Psoas muscle (tissue), 8 donors: ENCODE results near the gene SPACA6. TPM values are rescaled to one million over a fixed set of nuclear protein-coding genes. Genes with fewer than 3 reads are reported as not detected.

Experiments used
- ATAC-seq, 4 donors: fragments of 200-7000 bp; cut with Tn5 transposase; one replicate each; pipeline ENCODE4 v1.9.1; 2020; ENCODE audit warnings: moderate library complexity in 3 of 4, mild to moderate bottlenecking in 2 of 4
- DNase-seq, 2 donors: peaks; one replicate each; pipeline ENCODE4 v3.0.0-alpha.2; 2020
- H3K27ac ChIP-seq: fragments of 200-600 bp; one replicate; pipeline ENCODE4 v1.8.0; 2022
- H3K27me3 ChIP-seq, 3 donors: fragments of 200-600 bp in 1 of 3; one replicate each; pipeline versions ENCODE4 v1.6.1 to v1.8.0; 2013 to 2022; ENCODE audit warnings: low read length in 2 of 3, mild to moderate bottlenecking in 2 of 3, moderate library complexity in 1 of 3; ENCODE audit not compliant: insufficient read depth in 3 of 3
- H3K36me3 ChIP-seq, 2 donors: fragments of 200-600 bp in 1 of 2; one replicate each; pipeline versions ENCODE4 v1.6.1 to v1.8.0; 2013 to 2022; ENCODE audit warnings: low read depth in 1 of 2, mild to moderate bottlenecking in 1 of 2, moderate library complexity in 1 of 2; ENCODE audit not compliant: insufficient read depth in 1 of 2
- H3K4me1 ChIP-seq: fragments of 200-600 bp; one replicate; pipeline ENCODE4 v1.8.0; 2022
- H3K4me3 ChIP-seq: fragments of 200-600 bp; one replicate; pipeline ENCODE4 v1.8.0; 2022; ENCODE audit warnings: mild to moderate bottlenecking
- H3K9me3 ChIP-seq: fragments of 200-600 bp; one replicate; pipeline ENCODE4 v1.8.0; 2022
- CTCF ChIP-seq: fragments of 200-600 bp; IDR thresholded peaks from one replicate; pipeline ENCODE4 v1.8.0; 2022; ENCODE audit warnings: antibody characterized with exemption
- WGBS, 3 donors: extraction: QIAGEN DNeasy Blood & Tissue Kit; methylation state at CpG; one replicate each; pipeline versions ENCODE4 v1.1.6 to v1.1.7; 2013; 5-methylcytosine and 5-hydroxymethylcytosine counted together
- intact Hi-C, 2 donors: fragments of 100-400 bp; cut with DNase I; formaldehyde crosslinking; loops; one replicate each; pipeline versions ENCODE4 v1.11.0 to v1.14.2; 2022
- polyA plus RNA-seq, 3 donors: library from polyadenylated mRNA; stranded (reverse); fragments of 200-250 nt; gene quantifications; one replicate each; pipeline ENCODE4 v1.2.3, GENCODE V29; 2013
- total RNA-seq, 4 donors: library from RNA; stranded (reverse); fragmentation: NEBNext Ultra II Directional in 2 of 4; extraction: Animal tissue kit (Norgen Biotek cat#: 25700) in 2 of 4; gene quantifications; one replicate each; pipeline versions ENCODE4 v1.2.1 to v1.2.4, GENCODE V29; 2021 to 2023
- donor health status: healthy with polysubstance abuse.
- donor health status: DM: no; HTN: no; CAD: no; lungs with moderate emphysema.
- donor health status: Bipolar disorder and iron deficiency.
- donor health status: healthy.
- donor health status: DM: yes; HTN: yes; CAD: no.
- donor health status: DM: no; HTN: no; CAD: no.
- donor health status: DM: no; HTN: no; CAD: no.
- donor health status: DM: yes; HTN: yes; CAD: no.

SPACA6 gene
- total and polyA plus RNA-seq, 7 donors, result 1.5 to 5.2 (median 3.1) TPM

- DNase-seq (no peak), ATAC-seq (no peak)
- H3K9me3 ChIP-seq, result no peaks in the 10 kb centered on the region
- peaks cover 0 to 9% (median 2%) of the 10 kb centered on the region in 3 donors for H3K27me3 ChIP-seq
- 97 to 99% (median 97%) methylated on average over 4 of the region's 4 CpGs for WGBS, 3 donors
- H3K36me3 ChIP-seq, result peaks cover 0 to 20% of the 10 kb centered on the region in 2 donors
- no peak for TF ChIP-seq CTCF
- H3K4me1 ChIP-seq, result peaks cover 6% of the 10 kb centered on the region
- intact Hi-C loops, result no loop called here
- H3K4me3 ChIP-seq, result no peak overlapping the region
- H3K27ac ChIP-seq, result no peak overlapping the region
Observed at GRCh38 chr19:51706296-51706695, 13.2 kb downstream of the SPACA6 start.

GRCh38 chr19:51706885-51707284 lies 13.8 kb downstream of the SPACA6 start:
- Histone ChIP-seq H3K4me1 (peaks cover 6% of the 10 kb centered on the region), H3K4me3 (no peak overlapping the region), H3K9me3 (no peaks in the 10 kb centered on the region), H3K27ac (no peak overlapping the region), H3K36me3 (peaks cover 0 to 20% of the 10 kb centered on the region in 2 donors), H3K27me3 (peaks cover 0 to 9% (median 2%) of the 10 kb centered on the region in 3 donors)
- intact Hi-C loops, result no loop called here
- ATAC-seq (no peak), DNase-seq (no peak)
- 96 to 100% (median 100%) methylated on average over 3 of the region's 3 CpGs for WGBS, 3 donors
- no peak for TF ChIP-seq CTCF

- H3K27ac ChIP-seq, result no peak overlapping the region
- 51 to 72% (median 52%) methylated on average over 4 of the region's 4 CpGs for WGBS, 3 donors
- peaks cover 3% of the 10 kb centered on the region for H3K4me1 ChIP-seq
- no peak overlapping the region for H3K4me3 ChIP-seq
- DNase-seq (no peak), ATAC-seq (no peak)
- intact Hi-C loops, result no loop called here
- no peak for TF ChIP-seq CTCF
- peaks cover 0 to 20% of the 10 kb centered on the region in 2 donors for H3K36me3 ChIP-seq
- no peaks in the 10 kb centered on the region for H3K9me3 ChIP-seq
- H3K27me3 ChIP-seq, result peaks cover 0 to 9% (median 2%) of the 10 kb centered on the region in 3 donors
Observed at GRCh38 chr19:51708811-51709210, 15.7 kb downstream of the SPACA6 start.

DNA sequence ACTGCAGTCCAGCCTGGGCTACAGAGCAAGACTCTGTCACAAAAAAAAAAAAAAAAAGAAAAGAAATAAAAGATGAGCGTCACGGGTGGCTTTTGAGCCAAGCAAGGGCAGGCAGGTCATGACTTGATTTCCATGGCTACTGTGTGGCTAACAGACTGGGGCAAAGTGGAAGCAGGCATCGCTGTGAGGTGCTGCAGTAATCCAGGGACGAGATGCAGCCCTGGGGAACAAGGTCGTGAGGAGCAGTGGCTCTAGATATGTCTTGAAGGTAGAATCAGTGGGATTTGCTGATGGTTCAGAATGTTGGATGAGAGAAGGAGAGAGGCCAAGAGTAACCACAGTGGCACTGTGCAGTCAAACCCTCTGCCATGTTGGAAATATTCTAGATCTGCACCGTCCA lies 16.4 kb downstream of the SPACA6 start:
- H3K4me1 ChIP-seq, result peaks cover 3% of the 10 kb centered on the region
- H3K36me3 ChIP-seq, result peaks cover 0 to 20% of the 10 kb centered on the region in 2 donors
- no peak for TF ChIP-seq CTCF
- DNase-seq (no peak), ATAC-seq (no peak)
- 48 to 65% (median 52%) methylated on average over 6 of the region's 6 CpGs for WGBS, 3 donors
- H3K27ac ChIP-seq, result no peak overlapping the region
- intact Hi-C loops, result no loop called here
- peaks cover 0 to 9% (median 2%) of the 10 kb centered on the region in 3 donors for H3K27me3 ChIP-seq
- H3K9me3 ChIP-seq, result no peaks in the 10 kb centered on the region
- no peak overlapping the region for H3K4me3 ChIP-seq

DNA sequence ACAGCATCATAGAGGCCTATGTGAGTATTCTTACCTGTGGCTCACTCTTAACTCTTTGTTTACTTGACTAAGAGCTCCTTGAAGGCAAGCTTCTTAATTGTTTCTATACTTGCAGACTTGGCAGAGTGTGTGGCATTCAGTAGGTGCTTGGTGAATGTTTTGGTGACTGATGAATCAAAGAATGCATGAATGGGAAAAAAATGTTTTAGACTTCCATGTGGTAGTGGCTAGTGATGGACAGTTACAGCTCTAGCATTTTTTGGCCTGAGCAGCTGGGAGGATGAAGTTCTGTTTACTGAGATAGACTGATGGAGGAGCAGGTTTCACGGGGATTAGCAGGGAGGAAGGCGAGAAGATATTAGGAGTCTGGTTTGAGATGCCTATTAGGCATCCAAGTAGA lies 17.0 kb downstream of the SPACA6 start:
- no peak for ATAC-seq
- no peak for DNase-seq
- no peak overlapping the region for H3K27ac ChIP-seq
- H3K9me3 ChIP-seq, result no peaks in the 10 kb centered on the region
- peaks cover 0 to 20% of the 10 kb centered on the region in 2 donors for H3K36me3 ChIP-seq
- intact Hi-C loops, result no loop called here
- H3K4me3 ChIP-seq, result no peak overlapping the region
- no peaks in the 10 kb centered on the region for H3K4me1 ChIP-seq
- H3K27me3 ChIP-seq, result peaks cover 0 to 9% (median 2%) of the 10 kb centered on the region in 3 donors
- TF ChIP-seq CTCF, result no peak
- WGBS, 3 donors, result 50 to 51% (median 50%) methylated on average over 2 of the region's 2 CpGs
